ENCODE results near the gene EIF2B1.
A peak's percentile ranks its signal among the peaks of the same experiment; 100 is the strongest.
"Not testable (repeated sequence)": the region's sequence is repeated elsewhere in the genome, so short reads cannot be mapped to it uniquely, and the experiment has no call there.

Gene EIF2B1

GRCh38 chr12:123617144-123617543, 16.3 kb downstream of the EIF2B1 start:
- no peak for DNase-seq

DNA sequence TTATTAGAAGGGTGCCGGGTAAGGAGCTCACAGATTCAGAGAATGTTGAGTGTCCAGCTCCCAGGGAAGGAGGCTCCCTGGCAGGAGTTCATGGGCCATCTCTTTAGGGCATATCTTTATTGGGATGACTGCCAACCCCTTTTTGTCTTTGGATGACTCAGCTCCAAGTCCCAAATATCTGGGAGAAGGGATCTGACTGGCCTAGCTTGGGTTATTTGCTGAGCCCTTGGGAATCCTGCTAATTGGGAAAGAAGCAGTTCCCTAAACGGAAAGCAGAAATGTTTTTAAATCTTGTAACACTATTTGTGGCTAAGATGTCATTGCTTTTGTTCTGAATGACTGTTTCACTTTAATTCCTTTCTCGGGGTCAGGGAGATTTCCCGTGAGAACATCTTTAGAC, 19.0 kb downstream of the EIF2B1 start:
- no peak for DNase-seq

GRCh38 chr12:123614110-123614509, 19.4 kb downstream of the EIF2B1 start:
- no peak for DNase-seq

DNA sequence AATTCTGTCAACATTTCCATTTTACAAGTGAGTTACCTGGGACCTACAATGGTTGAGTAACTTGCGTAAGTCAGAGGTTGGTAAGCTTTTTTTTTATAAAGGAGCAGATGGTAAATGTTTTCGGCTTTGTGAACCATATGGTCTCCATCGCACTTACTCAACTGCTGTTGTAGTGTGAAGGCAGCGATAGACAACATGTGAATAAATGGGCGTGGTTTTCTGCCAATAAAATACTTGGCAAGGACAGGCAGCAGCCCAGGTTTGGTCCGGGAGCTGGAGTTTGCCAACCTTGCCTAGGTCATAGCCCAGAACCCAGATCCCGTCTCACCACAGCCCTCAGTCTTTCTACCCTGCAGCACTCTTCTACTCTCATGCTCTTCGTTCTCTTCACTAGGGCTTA, 25.3 kb downstream of the EIF2B1 start:
- DNase-seq = no peak

GRCh38 chr12:123607756-123608155, 25.7 kb downstream of the EIF2B1 start:
- no peak for DNase-seq

- DNase-seq = not testable (repeated sequence)
Observed at GRCh38 chr12:123603495-123603894, 30.0 kb downstream of the EIF2B1 start.

DNA sequence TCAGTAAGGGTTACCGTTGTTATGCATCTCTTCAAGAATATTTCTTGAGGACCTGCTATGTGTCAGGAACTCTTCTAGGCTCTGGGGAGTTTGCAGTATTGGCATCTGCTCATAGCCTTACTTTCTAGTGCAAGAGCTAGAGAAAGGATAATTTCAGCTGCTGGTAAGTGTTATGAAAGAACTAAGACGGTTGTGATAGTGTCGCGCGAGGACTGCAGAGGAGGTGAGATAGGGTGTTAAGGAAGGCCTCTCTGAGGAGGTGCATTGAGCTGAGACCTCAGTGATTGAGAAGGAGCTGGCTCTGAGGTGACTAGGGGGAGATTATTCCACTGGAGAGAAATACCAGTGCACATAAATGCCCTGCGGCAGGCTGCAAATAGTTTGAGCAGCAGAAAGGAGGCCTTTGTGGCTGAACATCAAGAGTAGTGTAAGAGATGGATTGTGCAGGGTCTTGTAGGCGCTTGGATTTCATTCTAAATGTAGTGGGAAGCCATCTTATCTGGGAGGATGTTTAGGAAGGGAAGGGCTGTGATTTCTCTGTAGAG, 30.8 kb downstream of the EIF2B1 start:
- DNase-seq = no peak

- DNase-seq = peak; percentile 58
Observed at GRCh38 chr12:123601602-123602489, 31.6 kb downstream of the EIF2B1 start, which contains the start of gene DDX55. Gene DDX55, plus strand, starts transcription at chr12:123602099. Its CDS starts 50 bp downstream, at chr12:123602149.

DNA sequence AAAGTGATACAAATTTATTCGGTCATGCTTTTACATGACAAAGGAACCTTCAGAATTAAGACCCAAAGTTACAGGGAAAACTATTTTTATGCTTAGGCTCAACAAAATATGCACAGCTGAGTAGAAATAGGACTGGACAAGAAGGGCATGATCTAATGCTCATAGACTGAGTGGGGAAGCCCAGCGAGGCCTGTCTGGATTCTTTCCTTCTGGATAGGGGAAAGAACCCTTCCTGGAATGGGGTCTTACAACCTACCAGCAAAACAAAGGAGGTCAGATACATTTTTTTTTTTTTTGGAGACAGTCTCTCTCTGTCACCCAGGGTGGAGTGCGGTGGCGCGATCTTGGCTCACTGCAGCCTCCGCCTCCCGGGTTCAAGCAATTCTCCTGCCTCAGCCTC, 33.8 kb downstream of the EIF2B1 start:
- no peak for DNase-seq

DNA sequence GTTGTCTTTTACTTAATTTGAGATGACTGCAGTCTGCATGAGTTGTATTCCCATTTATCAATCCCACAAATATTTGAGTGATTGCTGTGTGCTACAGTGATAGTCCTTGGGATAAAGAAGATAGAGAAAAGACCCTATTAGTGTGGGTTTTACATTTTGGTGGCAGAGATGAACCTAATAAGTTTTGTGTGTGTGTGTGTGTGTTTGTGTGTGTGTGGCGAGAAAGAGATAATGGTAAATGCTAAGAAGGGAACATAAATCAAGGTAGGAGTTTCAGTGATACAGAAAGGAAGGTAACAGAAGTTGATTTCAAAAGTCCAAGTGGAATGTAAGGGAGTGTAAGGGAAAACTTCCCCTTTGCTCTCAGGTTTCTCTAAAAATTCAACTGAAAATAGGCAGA, 34.2 kb downstream of the EIF2B1 start:
- DNase-seq = no peak

DNA sequence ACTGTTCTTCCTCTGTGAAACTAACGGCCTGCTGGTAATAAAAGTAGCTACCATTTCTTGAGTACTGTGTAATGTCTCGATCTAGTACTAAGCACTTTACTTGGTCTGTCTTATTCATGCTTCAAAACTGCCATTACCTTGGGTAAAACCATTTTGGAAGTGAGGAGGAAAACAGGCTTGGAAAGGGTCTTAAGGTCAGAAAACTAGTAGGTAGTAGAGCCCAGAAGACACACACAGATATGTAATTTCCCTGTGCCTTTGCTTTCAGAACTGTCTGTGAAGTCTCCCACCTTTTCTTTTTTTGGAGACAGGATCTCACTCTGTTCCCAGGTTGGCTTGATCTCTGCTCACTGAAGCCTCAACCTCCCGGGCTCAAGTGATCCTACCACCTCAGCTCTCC, 35.0 kb downstream of the EIF2B1 start:
- DNase-seq = no peak

DNA sequence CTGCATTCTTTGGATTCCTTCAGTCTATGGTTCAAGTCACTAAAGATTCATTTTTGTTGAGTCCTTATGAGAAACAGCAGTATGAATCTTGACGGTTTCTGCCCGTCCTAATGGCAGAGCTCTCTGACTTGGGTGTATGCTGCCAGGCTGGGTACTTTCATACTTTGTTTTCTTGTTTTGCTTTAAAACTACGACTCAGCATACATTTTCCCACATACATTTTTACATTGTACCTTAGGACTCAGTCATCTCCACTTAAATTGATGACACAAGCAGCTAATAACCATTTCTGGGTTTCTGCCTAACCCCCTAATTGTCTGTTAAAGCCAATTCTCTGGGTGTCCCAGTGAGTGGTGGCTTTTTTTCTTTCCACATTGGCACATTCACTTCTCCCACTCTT, 36.4 kb downstream of the EIF2B1 start:
- DNase-seq = no peak

DNA sequence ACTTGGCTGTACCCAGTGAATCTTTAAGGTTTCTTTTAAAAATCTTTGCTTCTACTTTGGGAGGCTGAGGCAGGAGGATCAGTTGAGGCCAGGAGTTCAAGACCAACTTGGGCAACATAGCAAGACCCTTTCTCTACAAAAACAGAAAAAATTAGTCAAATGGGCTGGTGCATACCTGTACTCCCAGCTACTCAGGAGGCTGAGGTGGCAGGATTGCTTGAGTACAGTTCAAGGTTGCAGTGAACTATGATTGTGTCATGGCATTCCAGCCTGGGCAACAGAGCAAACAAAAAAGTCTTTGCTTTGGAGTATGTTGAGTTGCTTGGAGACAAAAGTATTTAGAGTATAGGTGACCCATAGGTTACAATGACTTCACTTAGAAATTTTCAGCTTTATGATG, 37.8 kb downstream of the EIF2B1 start:
- no peak for DNase-seq

- DNase-seq = no peak
Observed at GRCh38 chr12:123591702-123592481, 41.6 kb downstream of the EIF2B1 start.

- DNase-seq = no peak
Observed at GRCh38 chr12:123580772-123581171, 52.7 kb downstream of the EIF2B1 start.

GRCh38 chr12:123578829-123579228, 54.7 kb downstream of the EIF2B1 start:
- DNase-seq = not testable (repeated sequence)

DNA sequence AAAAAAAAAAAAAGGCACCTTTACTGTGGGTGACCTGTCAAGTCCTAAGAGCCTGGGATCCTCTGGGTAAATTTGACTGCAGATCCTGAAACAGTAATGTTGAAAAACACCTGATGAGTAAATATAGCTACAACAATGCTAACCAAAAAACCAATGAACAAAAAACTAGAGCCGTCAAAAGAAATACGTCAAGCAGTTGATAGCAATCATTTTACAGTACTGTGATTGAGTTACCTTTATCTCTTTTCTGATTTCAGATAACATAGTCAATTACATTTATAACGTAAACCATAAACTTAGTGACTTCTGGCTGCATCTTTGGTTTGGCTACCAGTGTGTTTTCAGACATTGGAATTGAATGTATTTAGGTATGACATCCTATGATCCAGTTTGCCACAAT, 55.2 kb downstream of the EIF2B1 start:
- DNase-seq = no peak

- DNase-seq = no peak
Observed at GRCh38 chr12:123576611-123577010, 56.9 kb downstream of the EIF2B1 start.

GRCh38 chr12:123573870-123574269, 59.6 kb downstream of the EIF2B1 start:
- no peak for DNase-seq

DNA sequence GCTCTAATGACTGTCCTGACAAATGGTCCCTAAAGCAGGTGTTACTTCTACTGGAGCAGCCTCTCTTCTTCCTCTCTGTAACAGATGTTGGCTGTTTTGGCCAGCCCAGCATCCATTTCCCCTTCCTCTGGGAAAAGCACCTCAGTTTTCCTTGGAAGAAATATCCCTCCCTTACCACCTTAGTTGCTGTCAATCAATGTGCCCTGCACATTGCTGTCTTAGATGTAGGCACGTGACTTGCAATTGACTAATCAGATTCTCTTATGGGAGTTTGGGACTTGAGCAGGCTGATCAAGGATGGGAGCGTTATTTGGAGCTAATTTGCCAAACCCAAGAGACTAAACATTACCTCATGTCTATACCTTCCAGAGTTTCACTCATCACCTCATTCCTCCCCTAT, 61.1 kb downstream of the EIF2B1 start:
- DNase-seq = no peak

- DNase-seq = peak; percentile 41
Observed at GRCh38 chr12:123571343-123571813, 62.1 kb downstream of the EIF2B1 start.
